ENCODE results near the gene CBR1. TPM values are rescaled to one million over a fixed set of nuclear protein-coding genes. Genes with fewer than 3 reads are reported as not detected.

The CBR1 gene
- total and polyA plus RNA-seq, 2 of the 8 experiments (the other 6 are each of a cell fraction or from before 2014, with no cell fraction given) = 1.8 to 207 TPM

DNA sequence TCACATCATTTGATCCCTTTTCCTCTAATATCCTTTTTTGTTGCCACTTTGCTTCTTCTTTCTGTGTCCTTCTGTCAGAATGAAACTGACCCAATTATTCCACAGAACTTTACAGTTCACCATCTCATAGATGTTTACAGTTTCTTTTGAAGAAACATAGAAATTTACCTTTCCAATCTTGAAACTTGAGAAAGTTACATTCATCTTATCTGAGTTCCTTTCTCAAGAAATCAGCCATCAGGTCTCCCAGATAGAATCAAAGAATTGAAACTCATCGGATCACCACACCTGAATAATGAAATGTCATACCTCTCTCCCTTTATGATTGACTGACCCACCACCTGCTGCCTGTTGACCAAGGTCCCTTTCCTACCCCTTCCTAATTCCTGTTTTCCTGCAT, 23.7 kb downstream of the CBR1 start:
- no peak overlapping the region for H3K4me2 ChIP-seq (ENCODE audit: insufficient read depth in 1 of 2, low read depth in 2 of 2, low read length in 2 of 2)
- H3K14ac ChIP-seq (ENCODE audit: insufficient read length) = no peak overlapping the region
- H3K9me3 ChIP-seq (ENCODE audit: insufficient read depth in 2 of 2, low read depth in 1 of 2, low read length in 1 of 2) = peaks cover 16 to 20% of the 10 kb centered on the region in 2 experiments
- H2BK20ac ChIP-seq (ENCODE audit: low read length) = peak overlapping the region; percentile 82; the same call in 1 of the 2 replicates
- peak overlapping the region; percentile 86; the same call in 1 of the 2 replicates for H2AK5ac ChIP-seq (ENCODE audit: low read depth, low read length)
- no peak for DNase-seq (ENCODE audit: low read depth in 1 of 2, low spot score in 2 of 2)
- no peak overlapping the region for H2BK120ac ChIP-seq (replicated peaks; ENCODE audit: low read depth, low read length)
- no peak overlapping the region for H3K9ac ChIP-seq (replicated peaks in 1 of 4; ENCODE audit: extremely low read depth in 1 of 4, low read depth in 3 of 4, low read length in 3 of 4)
- no peaks in the 10 kb centered on the region for H3K23me2 ChIP-seq (ENCODE audit: low read depth, low read length)
- no peak overlapping the region for H4K8ac ChIP-seq (ENCODE audit: extremely low read depth, insufficient read depth, low read length)
- H4K91ac ChIP-seq (replicated peaks; ENCODE audit: insufficient read length, low read length) = no peak overlapping the region
- H3K18ac ChIP-seq (ENCODE audit: extremely low read depth, low read length) = no peak overlapping the region
- no peak overlapping the region for H3K4ac ChIP-seq (replicated peaks; ENCODE audit: insufficient read length, low read depth, low read length)
- H3K79me2 ChIP-seq (ENCODE audit: control insufficient read depth in 1 of 2, insufficient read depth in 2 of 2, low read length in 2 of 2) = no peaks in the 10 kb centered on the region
- no peak overlapping the region for H3K23ac ChIP-seq (ENCODE audit: insufficient read length)
- peaks cover 0 to 7% (median 1%) of the 10 kb centered on the region in 4 experiments; a peak in 1 of 8 replicates for H3K36me3 ChIP-seq (ENCODE audit: control insufficient read depth in 2 of 4, insufficient read depth in 4 of 4, low read length in 3 of 4)
- H3K4me3 ChIP-seq (ENCODE audit: extremely low read depth in 1 of 4, insufficient read depth in 2 of 4, low read depth in 3 of 4, low read length in 4 of 4) = no peak overlapping the region
- ChIA-PET POLR2A (ENCODE audit: partially characterized antibody) (interaction anchor here (1.4 kb wide), 1 partner anchor 34 kb away, joined by 4 read pairs; the partner anchor contains the start of gene SETD4), CTCF (ENCODE audit: partially characterized antibody) (interaction anchor here (8.3 kb wide), 1 partner anchor 22 kb away, joined by 48 read pairs; the partner anchor contains the start of gene CBR1)
- no peak for FAIRE-seq
- peak overlapping the region; percentile 71; the same call in 1 of the 2 replicates for H2BK12ac ChIP-seq (ENCODE audit: low read depth, low read length)
- no peaks in the 10 kb centered on the region for H3K27me3 ChIP-seq (replicated peaks in 1 of 4; ENCODE audit: control insufficient read depth in 3 of 4, extremely low read depth in 1 of 4, insufficient read depth in 3 of 4, low read length in 3 of 4)
- 100% methylated on average over 1 of the region's 1 CpG; no CpG with 5 or more reads in 1 of the 2 experiments for WGBS, 2 experiments (ENCODE audit: extremely low coverage in 1 of 2, insufficient coverage in 1 of 2, insufficient read length in 1 of 2, insufficient replicate concordance in 2 of 2, low coverage in 1 of 2, low lambda C conversion rate in 2 of 2, missing lambda C conversion rate in 1 of 2)
- H3K27ac ChIP-seq (ENCODE audit: low read depth, low read length) = no peak overlapping the region
- no peak overlapping the region for H3K56ac ChIP-seq (replicated peaks; ENCODE audit: insufficient read length, low read depth, low read length)
- H4K5ac ChIP-seq (ENCODE audit: insufficient read length, low read depth, low read length) = no peak overlapping the region
- no peak overlapping the region; the same call in 1 of the 2 replicates for H2BK15ac ChIP-seq (ENCODE audit: low read length)
- peaks cover 3 to 18% (median 10%) of the 10 kb centered on the region in 4 experiments; a peak in 5 of 7 replicates for H3K4me1 ChIP-seq (replicated peaks in 1 of 4; ENCODE audit: control insufficient read depth in 3 of 4, insufficient read depth in 4 of 4, low read length in 3 of 4)
- peak overlapping the region; percentile 39; the same call in 1 of the 2 replicates for H2BK5ac ChIP-seq (ENCODE audit: low read depth, low read length)
- H4K20me1 ChIP-seq (replicated peaks in 1 of 2; ENCODE audit: control insufficient read depth in 1 of 2, insufficient read depth in 2 of 2, low read length in 2 of 2) = no peaks in the 10 kb centered on the region
- no peak overlapping the region for H2AFZ ChIP-seq (ENCODE audit: low read length)
- H3K79me1 ChIP-seq (ENCODE audit: low read depth, low read length) = no peaks in the 10 kb centered on the region
- TF ChIP-seq HDAC2 (IDR thresholded peaks at IDR 0.05; ENCODE audit: borderline replicate concordance in 1 of 2, low read depth in 2 of 2, low read length in 2 of 2) (no peak), GTF2F1 (IDR thresholded peaks at IDR 0.05; ENCODE audit: borderline replicate concordance, low read depth, low read length) (no peak), JUND (IDR thresholded peaks at IDR 0.05; ENCODE audit: low read length) (no peak), SP4 (IDR thresholded peaks at IDR 0.05; ENCODE audit: low read length) (no peak), BACH1 (IDR thresholded peaks at IDR 0.05; ENCODE audit: low read length) (no peak), SAP30 (IDR thresholded peaks at IDR 0.05; ENCODE audit: insufficient read depth, insufficient replicate concordance, low read length) (no peak), KDM1A (IDR thresholded peaks at IDR 0.05; ENCODE audit: borderline replicate concordance, low read length) (no peak), NANOG (IDR thresholded peaks at IDR 0.05; ENCODE audit: insufficient read depth, low read depth, low read length, poor library complexity, severe bottlenecking) (no peak), PHF8 (conservative IDR thresholded peaks at IDR 0.05; ENCODE audit: low read depth, low read length) (no peak), ZNF274 (IDR thresholded peaks at IDR 0.05; ENCODE audit: borderline replicate concordance, extremely low read depth, low read length) (no peak)
- TF ChIP-seq, protein P1, sequence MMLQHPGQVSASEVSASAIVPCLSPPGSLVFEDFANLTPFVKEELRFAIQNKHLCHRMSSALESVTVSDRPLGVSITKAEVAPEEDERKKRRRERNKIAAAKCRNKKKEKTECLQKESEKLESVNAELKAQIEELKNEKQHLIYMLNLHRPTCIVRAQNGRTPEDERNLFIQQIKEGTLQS (IDR thresholded peaks at IDR 0.05; ENCODE audit: insufficient read depth, low read depth, low read length) = no peak
- TF ChIP-seq, protein P2, sequence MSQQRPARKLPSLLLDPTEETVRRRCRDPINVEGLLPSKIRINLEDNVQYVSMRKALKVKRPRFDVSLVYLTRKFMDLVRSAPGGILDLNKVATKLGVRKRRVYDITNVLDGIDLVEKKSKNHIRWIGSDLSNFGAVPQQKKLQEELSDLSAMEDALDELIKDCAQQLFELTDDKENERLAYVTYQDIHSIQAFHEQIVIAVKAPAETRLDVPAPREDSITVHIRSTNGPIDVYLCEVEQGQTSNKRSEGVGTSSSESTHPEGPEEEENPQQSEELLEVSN (IDR thresholded peaks at IDR 0.05) = no peak

All from H1 (cell line).